ENCODE results near the gene MAD2L2.

The MAD2L2 gene

DNA sequence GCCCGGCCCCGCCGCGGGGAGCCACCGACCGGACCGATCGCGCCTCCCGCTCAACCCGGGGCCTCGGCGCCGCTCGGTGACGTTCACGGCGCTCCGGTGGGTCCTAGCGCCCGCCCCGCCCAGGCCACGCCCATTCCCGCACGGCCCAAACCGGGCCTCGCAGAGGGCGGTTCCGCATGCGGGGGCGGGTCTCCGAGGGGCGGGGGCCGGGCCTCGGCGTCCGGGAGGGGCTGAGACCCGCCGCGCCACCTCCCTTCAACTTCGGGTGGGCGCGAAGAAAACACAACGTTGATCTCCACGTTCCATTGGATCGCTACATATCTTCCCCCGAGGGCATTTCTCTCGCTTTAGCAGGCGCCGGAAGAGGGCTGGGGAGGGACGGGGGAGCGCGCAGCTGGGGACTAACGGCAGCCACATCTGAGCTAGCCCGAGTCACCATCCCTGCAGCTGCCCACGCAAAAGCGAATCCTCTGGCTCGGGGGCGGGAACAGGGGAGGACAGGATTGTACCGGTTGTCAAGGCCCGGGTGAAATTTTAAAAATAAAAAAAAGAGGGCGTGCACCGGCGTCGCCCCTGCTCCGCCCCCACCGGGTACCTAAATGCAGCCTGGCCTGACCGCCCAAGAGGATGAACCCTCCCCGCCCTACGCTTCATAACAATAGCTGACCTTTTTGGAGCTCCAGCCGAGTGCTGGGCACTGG is at the start of gene MAD2L2:
TSS of gene MAD2L2 (minus strand) at position 78 of the 701 bp plus-strand sequence. CDS start 547 bp downstream, outside the sequence.
- DNase-seq (ENCODE audit: low read depth in 2 of 2) = peak; percentile 76 to 81

DNA sequence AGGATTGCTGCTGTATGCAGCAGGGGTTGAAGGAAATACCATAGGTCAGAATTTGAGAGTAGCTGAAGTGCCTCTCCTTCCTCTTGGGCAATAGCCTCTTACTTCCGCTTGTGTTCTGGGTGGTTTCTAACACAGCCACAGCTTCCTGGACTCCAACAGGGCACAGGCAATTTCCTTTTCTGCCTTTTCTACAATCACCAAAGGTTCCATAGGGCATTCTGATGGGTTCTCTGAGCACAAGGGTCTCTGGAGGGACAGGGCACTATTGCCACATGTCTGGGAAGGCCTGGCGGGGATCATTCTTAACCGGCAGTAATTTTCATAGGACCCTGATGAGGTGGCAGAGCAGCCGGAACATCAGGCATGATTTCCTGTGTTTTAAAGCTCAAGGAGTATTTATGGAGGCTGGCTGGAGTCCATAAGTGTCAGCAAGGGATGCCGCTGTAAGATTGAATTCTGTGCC is 49.5 kb upstream of the MAD2L2 start:
- no peak for DNase-seq (ENCODE audit: low read depth in 2 of 2)

DNA sequence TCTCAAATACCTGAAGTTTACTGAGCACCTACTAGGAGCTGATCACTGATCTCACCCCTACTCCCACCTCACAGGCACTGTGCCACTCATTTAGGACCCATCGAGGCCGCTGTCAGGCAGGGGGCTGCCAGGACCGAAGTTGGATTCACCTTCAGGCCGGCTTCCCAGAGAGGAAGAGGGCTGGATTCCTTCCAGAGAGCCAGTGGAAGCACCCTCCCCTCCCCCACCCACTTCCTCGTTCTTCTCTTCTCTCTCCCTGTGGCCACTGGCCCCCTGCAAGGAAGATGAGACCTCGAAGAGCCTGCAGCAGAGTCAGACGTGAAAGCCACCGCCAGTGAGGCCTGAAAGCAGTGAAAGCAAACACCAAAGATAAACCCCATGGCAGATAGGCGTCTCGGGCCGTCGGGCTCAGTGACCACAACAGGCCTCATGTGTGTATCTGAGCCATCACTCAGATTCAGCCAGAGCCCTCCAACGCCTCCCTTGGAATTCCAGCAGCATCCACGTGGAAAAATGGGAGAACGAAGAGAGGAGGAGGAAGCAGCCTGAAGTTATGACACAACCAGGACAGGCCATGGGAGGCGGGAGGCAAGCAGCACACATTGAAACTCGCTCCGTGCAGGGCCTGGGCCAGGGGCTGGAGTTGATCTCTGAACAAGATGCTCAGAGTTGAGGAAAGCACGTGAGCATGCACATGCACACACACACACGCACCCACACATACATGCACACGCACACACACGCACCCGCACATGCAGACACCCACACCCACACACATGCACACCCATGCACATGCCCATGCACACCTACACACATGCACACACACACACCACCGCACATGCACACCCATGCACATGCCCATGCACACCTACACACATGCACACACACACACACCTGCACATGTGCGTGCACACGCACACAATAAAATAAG is 48.8 kb upstream of the MAD2L2 start:
- DNase-seq (ENCODE audit: low read depth in 2 of 2) = no peak

DNA sequence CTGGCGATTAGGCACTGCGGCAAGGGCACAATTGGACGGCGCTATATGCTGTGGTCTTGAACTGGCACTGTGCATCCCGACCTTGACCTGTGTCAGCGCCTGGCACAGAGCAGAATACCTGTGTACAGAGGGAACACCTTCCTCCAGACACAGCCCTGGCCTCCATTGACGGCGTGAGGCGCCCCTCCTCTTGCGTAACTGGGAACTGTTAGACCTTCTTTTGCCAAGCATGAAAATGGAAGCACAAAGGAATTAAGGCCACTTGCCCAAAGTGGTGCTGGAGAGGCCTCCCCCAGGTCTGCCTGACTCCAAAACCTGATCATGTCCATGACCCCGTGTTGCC is 48.2 kb upstream of the MAD2L2 start:
- DNase-seq (ENCODE audit: low read depth in 2 of 2) = no peak

DNA sequence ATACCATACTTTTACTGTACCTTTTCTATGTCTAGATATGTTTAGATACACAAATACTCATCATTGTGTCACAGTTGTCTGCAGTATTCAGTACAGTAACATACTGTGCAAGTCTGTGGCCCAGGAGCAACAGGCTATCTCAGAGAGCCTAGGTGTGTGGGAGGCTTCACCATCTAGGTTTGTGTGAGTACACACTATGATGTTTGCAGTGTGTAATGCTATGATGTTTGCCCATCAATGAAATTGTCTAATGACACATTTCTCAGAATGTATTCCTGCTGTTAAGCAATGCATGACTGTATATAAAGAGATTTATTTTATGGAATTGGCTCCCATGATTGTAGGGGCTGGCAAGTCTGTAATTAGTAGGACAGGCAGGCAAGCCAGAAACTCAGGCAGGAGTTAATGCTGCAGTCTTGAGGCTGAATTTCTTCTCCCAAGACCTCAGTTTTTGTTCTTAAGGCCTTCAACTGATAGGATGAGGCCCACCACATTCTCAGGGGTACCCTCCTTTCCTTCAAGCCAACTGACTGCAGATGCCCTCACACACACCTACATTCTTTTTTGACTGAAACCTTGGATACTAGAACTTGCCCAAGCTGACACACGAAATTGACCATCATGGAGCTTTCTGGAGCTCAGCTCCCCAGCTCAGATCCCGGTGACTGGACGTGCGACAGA is 47.3 kb upstream of the MAD2L2 start:
- no peak for DNase-seq (ENCODE audit: low read depth in 2 of 2)

DNA sequence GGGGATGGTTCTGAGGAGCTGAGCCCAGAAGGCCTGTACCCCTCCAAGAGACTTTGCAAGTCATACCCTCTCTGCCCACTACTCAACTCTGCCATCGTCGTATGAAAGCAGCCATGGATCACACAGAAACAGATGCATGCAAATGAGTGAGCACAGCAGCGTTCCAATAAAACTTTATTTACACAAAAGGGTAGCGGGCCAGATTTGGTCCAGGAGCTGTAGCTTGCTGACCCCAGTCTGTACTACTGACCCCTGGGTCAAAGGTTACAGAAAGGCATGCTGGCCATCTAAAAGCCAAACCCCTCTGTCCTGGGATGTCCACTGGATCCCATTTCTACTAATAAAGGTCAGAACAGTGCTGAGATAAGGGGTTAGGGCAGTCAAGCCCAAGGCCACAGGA is 46.2 kb upstream of the MAD2L2 start:
- no peak for DNase-seq (ENCODE audit: low read depth in 2 of 2)

DNA sequence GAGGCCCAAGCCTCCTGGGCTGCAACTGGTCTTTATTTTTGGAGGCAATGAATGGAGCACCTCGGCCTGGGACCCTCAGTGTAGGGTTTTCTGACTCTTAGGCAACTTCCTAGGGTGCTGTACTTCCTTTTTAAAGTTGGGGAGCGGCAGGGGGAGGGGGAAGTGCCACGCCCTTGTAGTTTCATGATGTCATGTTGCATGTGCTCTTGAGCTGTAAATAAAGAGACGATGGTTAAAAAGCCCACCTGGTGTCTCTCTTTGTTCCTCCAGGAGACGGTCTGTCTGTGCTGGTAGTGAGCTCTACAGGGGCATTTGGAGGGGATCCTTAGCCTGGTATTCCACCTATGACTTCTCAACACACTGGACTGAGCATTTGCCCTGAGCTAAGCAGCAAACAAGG is 44.7 kb upstream of the MAD2L2 start:
- no peak for DNase-seq (ENCODE audit: low read depth in 2 of 2)

DNA sequence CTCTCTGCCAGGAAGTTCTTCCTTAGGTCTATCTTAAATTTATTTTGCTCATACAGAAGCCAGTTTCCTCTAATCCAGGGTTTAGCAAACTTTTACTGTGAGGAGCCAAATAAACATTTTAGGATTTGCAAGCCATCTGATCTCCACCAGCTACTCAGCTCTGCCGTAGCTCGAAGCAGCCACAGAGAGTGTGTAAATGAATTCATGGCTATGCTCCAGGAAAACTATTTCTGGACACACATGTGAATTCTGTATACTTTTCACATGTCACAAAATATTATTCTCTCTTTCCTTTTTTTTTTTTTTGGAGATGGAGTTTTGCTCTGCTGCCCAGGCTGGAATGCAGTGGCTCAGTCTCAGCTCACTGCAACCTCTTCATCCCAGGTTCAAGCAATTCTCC is 41.6 kb upstream of the MAD2L2 start:
- no peak for DNase-seq (ENCODE audit: low read depth in 2 of 2)

DNA sequence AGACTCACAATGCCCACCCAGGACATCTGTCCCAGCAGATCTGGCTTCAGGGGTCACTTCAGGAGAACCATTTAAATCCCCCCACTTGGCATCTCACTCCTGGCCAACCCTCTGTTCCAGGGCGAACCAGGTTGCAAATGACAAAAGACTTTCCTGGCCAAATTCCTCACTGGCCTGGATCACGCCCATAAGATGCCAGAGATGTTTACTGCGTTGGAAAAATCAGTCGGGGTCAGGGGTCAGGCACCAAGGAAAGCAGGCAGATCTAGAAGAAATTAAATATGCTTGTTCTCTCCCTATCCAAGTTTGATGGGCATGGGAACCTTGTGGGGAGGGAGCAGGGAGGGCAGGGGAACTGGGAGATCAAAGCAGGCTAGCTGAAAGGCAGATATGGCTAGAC is 40.4 kb upstream of the MAD2L2 start:
- DNase-seq (ENCODE audit: low read depth in 2 of 2) = no peak

DNA sequence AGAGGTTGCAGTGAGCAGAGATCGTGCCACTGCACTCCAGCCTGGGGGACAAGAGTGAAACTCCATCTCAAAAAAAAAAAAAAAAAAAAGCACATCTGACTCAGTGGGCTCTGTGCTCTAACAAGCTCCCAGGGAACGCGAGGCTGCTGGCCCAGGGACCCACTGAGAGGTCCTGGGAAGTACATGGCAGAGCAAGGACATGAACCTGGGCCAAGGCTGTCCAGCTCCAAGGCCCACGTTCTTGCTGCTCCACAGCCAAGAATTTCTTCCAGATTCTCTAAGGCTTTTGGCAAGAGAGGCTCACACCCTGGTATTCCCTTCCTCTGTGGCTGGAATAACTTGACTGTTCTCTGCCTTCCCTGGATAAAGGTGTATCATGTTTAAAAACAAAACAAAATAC is 39.6 kb upstream of the MAD2L2 start:
- no peak for DNase-seq (ENCODE audit: low read depth in 2 of 2)

DNA sequence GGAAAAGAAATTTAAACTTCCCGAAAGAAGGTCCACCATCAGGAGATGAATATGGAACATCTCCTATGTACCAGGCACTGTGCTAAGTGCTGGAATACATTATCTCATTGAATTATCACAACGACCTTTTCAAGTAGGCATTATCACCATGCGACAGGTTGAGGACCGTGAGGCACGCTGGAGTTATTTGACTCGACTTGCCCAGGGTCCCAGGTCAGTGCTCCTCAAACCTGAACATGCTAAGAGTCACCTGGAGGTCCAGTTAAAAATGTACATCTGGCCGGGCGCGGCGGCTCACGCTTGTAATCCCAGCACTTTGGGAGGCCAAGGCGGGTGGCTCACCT is 39.1 kb upstream of the MAD2L2 start:
- no peak for DNase-seq (ENCODE audit: low read depth in 2 of 2)

DNA sequence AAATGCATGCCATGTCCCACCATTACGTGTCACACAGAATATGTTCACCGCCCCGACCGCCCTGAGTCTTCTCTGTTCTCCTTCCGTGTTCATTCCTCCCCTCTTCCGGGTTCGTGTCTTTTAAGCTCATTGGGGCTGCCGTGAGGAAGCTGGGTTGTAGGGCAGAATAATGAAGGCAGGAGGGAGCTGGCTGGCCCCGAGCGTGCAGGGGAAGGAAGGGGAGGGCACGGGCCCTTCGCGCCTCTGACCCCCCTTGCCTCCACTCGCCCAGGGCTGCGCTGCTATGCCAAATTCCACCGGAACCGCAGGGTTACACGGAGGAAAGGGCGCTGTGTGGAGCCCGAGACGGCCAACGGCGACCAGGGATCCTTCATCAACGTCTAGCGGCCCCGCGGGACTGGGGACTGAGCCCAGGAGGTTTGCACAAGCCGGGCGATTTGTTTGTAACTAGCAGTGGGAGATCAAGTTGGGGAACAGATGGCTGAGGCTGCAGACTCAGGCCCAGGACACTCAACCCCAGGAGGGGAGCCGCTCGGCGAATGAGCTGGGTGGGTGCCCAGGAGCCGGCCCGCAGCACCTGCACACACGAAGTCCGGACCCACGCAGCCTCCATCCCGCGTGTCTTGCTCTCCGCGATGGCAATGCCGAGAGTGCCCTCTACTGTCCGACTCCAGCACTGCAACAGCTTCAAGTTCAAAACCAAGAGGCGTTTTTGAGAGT is 38.5 kb upstream of the MAD2L2 start:
- DNase-seq (ENCODE audit: low read depth in 2 of 2) = peak; percentile 69 to 73

DNA sequence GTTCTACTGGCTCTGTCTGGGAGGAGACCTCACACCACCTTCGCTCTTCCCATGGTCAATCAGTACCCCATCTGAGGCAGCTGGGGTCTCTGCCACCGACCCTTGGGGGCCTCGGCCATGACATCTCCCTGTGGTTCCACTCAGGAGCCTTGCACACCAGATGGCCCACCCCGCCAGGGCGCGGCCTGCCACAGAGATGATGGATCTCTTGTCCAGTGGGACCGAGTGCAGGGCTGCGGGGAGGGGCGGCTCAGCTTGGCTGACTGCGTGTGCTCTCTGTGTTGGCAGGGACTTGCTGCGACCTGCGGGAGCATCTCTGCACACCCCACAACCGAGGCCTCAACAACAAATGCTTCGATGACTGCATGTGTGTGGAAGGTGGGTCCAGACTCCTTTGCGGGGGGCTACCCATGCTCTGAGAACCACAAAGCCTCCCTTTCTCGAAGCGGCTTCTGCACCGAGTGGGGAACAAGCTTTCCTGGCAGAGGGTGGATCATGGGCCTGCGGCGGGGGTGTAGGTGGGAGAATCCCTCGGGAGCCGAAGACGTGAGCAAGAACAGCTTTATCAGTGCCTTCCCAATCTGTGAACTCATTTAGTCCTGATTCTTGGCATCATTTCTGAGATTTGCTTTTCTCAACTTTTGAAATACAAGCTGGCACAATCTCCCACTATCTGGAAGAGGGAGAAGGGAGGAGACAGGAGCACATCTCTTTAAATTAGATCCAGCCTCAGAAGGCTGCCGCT is 34.1 kb upstream of the MAD2L2 start:
- no peak for DNase-seq (ENCODE audit: low read depth in 2 of 2)

DNA sequence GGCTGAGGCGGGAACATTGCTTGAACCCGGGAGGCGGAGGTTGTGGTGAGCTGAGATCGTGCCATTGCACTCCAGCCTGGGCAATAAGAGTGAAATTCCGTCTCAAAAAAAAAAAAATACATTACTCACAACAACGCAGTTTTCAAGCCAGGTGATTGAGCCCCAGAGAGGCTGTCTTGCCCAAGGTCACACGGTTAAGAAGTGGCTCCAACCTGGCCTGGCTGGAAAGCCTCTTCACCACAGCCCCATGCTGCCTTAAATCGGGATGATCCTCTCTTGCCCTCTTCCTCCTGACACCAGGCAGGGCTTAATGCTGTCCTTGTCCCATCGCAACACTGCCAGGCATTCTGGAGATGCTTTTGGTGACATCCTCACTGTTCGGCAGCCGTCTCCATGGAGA is 32.1 kb upstream of the MAD2L2 start:
- DNase-seq (ENCODE audit: low read depth in 2 of 2) = no peak

DNA sequence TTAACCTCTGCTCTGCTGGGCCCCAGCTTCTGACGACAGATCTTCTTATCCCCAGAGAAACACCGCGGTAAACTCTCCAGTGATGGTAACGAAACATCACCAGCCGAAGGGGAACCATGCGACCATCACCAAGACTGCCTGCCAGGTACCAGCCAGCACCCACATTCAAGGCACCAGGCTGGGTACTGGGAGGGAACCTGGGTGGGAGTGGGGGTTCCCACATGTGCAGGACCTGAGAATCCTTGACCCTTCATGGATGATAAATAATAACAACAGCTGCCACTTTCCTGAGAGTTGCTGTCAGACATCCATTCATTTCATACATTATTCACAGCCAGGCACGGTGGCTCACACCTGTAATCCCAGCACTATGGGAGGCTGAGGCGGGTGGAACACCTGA is 31.3 kb upstream of the MAD2L2 start:
- no peak for DNase-seq (ENCODE audit: low read depth in 2 of 2)

DNA sequence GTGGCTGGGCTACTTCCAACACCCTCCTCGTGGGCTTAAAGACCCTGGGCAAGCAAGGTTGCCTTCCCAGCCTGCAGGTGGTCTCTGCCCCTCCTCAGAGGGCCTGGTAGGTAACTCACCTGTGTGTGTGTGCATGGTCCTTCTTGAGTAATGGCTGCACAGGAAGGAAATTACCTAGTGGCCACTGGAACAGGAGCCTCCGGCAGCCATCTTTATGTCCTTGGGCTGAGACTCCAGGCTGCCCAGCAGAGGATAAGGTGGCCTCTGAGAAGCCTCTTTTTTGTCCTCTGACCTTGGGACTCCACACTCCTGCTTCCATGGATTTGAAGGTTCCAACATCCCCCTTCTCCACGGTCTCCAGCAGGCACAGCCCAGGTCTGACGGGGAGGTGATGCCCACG is 30.5 kb upstream of the MAD2L2 start:
- DNase-seq (ENCODE audit: low read depth in 2 of 2) = no peak

DNA sequence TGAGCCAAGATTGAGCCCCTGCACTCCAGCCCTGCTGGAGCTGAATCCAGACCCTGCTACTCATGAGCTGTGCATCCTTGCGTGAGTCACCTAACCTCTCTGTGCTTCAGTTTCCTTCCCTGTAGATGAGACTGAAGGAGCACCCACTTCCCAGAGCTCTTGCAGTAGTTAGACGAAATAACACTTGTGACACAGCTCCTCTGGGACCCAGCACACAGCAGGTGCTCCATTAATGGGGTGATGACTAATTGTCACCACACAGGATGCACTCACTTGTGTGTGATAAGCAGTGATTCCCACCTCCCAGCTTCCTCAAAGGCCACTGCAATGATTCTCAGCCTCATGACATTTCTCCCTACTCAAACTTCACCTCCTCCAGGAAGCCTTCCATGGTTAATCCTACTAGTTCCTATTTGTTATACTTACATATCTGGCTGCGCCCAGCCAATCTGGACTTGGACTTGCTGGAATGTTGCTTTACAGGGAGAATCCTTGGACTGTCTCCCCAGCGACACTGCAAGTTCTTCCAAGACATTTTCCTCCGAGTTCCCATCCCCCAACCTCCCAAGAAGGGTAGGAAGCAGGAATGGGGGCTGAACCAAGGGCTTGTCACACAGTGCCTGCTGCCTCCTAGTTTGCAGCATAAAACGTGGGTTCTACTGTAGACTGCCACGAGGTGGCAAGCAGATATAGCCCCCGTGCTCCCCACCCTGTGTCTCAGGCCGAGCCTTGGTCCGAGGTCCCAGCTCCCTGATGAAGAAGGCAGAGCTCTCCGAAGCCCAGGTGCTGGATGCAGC is 27.8 kb upstream of the MAD2L2 start:
- DNase-seq (ENCODE audit: low read depth in 2 of 2) = no peak

DNA sequence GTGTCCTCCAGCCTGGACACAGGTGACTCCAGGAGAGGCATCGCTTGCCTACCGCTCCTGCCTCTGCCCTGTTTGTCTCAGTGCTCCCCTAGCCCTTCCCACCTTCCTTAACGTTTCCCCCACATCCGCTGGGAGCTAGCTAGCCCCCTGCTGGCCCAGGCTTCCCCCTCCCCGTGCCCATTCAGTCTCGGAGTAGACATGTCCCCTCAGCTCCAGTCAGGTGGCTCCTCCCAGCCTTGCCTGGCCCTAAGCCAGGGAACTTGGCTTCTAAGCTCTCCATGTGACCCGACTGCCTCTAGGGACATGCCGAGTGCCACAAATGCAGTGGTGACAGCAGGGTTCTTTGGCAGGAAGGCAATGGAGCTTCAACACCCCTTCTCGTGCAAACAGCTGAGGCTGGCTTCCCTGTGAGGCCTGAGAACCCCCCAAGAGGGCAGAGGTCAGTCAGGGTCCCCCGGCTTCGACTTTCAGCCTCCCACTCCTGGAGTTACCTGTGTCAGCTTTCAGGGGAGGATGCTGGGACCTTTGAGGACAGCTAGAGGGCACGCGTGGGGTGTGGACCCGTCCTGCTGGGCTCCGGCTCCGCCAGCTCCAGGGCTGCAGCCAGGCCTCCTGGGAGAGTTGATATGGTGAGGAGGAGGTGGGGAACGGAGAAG is 26.8 kb upstream of the MAD2L2 start:
- no peak for DNase-seq (ENCODE audit: low read depth in 2 of 2)

DNA sequence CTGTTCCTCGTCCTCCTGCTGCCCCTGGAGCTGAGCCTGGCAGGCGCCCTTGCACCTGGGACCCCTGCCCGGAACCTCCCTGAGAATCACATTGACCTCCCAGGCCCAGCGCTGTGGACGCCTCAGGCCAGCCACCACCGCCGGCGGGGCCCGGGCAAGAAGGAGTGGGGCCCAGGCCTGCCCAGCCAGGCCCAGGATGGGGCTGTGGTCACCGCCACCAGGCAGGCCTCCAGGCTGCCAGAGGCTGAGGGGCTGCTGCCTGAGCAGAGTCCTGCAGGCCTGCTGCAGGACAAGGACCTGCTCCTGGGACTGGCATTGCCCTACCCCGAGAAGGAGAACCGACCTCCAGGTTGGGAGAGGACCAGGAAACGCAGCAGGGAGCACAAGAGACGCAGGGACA is 25.3 kb upstream of the MAD2L2 start:
- no peak for DNase-seq (ENCODE audit: low read depth in 2 of 2)

DNA sequence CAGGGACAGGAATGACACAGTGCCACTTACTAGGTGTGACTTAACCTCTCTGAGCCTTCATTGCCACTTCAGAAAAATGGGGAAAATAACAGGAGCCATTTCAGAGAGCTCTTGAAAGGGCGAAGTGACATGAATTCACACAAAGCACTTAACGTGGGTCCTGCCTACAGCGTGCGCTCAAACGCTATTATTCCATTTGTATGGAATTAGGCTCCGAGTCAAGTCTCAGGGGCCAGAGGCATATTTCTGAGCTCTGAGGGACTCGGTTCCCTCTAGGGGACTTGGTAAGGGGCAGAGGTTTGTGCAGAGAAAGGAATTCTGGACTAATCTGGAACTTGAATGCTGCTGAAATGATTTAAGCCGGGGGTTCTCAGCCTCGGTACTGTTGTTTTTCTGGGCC is 24.6 kb upstream of the MAD2L2 start:
- no peak for DNase-seq (ENCODE audit: low read depth in 2 of 2)
